Lower lobe of right lung (tissue), 2 donors: ENCODE data around the gene NAA16. TPM values are rescaled to one million over a fixed set of nuclear protein-coding genes. Genes with fewer than 3 reads are reported as not detected.

ENCODE experiments used
- ATAC-seq, 2 donors: fragments of 200-7000 bp; cut with Tn5 transposase; one replicate each; pipeline ENCODE4 v1.9.1; 2020 to 2022; ENCODE audit warnings: mild to moderate bottlenecking in 2 of 2, moderate library complexity in 2 of 2
- DNase-seq: peaks from one replicate; pipeline ENCODE4 v3.0.0-alpha.2; 2020
- H3K27ac ChIP-seq: fragments of 200-600 bp; one replicate; pipeline ENCODE4 v1.8.0; 2022
- H3K27me3 ChIP-seq: fragments of 200-600 bp; one replicate; pipeline ENCODE4 v1.8.0; 2022; ENCODE audit warnings: low read depth
- H3K36me3 ChIP-seq: fragments of 200-600 bp; one replicate; pipeline ENCODE4 v1.8.0; 2022; ENCODE audit warnings: mild to moderate bottlenecking
- H3K4me1 ChIP-seq: fragments of 200-600 bp; one replicate; pipeline ENCODE4 v1.8.0; 2022
- H3K4me3 ChIP-seq: fragments of 200-600 bp; one replicate; pipeline ENCODE4 v1.8.0; 2022; ENCODE audit warnings: mild to moderate bottlenecking
- H3K9me3 ChIP-seq: fragments of 200-600 bp; one replicate; pipeline ENCODE4 v1.8.0; 2022
- intact Hi-C: fragments of 100-400 bp; cut with DNase I; formaldehyde crosslinking; loops from one replicate; pipeline ENCODE4 v1.11.0; 2022
- total RNA-seq: library from RNA; stranded (reverse); fragmentation: NEBNext Ultra II Directional; extraction: Animal tissue kit (Norgen Biotek cat#: 25700); gene quantifications from one replicate; pipeline ENCODE4 v1.2.1, GENCODE V29; 2021
- TF ChIP-seq, protein P1 (sequence below): fragments of 200-600 bp; IDR thresholded peaks from one replicate; pipeline ENCODE4 v1.8.0; 2022; ENCODE audit warnings: antibody characterized with exemption, mild to moderate bottlenecking
- donor health status: DM: no; HTN: yes; CAD: no; lungs with severe emphysema.

NAA16 gene
- total RNA-seq, 1 donor from 2014 or later: 14.9 TPM

DNA sequence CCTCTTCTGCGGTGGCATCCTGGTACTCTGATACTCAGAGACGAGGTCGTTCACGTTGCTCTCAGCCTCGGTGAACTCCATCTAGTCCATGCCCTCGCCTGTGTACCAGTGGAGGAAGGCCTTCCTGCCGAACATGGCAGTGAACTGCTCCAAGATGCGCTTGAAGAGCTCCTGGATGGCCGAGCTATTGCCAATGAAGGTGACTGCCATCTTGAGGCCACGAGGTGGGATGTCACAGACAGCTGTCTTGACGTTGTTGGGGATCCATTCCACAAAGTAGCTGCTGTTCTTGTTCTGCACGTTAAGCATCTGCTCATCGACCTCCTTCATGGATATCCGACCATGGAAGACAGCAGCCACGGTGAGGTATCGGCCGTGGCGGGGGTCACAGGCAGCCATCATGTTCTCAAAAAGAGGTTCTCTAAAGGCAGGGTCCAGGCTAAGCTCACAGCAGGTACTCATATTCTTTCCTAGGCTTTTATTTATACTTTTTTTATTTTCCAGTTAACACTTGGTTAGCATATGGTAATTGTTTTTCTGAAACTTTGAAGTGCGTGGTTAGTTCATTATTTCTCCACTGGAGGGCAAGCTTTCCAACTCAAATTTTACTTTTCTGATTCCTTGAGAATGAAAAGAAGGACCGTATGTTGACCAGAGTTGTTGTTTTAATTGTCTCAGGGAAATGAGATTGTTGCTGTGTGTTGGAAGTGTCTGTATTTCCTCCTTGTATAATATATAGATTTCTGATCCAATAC is 73.9 kb downstream of the NAA16 start:
- Histone ChIP-seq H3K9me3 (no peaks in the 10 kb centered on the region), H3K36me3 (no peaks in the 10 kb centered on the region), H3K27me3 (no peaks in the 10 kb centered on the region), H3K4me3 (no peak overlapping the region), H3K4me1 (no peaks in the 10 kb centered on the region), H3K27ac (no peak overlapping the region)
- intact Hi-C loops: no loop called here
- TF ChIP-seq, protein P1, sequence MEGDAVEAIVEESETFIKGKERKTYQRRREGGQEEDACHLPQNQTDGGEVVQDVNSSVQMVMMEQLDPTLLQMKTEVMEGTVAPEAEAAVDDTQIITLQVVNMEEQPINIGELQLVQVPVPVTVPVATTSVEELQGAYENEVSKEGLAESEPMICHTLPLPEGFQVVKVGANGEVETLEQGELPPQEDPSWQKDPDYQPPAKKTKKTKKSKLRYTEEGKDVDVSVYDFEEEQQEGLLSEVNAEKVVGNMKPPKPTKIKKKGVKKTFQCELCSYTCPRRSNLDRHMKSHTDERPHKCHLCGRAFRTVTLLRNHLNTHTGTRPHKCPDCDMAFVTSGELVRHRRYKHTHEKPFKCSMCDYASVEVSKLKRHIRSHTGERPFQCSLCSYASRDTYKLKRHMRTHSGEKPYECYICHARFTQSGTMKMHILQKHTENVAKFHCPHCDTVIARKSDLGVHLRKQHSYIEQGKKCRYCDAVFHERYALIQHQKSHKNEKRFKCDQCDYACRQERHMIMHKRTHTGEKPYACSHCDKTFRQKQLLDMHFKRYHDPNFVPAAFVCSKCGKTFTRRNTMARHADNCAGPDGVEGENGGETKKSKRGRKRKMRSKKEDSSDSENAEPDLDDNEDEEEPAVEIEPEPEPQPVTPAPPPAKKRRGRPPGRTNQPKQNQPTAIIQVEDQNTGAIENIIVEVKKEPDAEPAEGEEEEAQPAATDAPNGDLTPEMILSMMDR: peak; percentile 38
- no peak for DNase-seq
- no peak for ATAC-seq

DNA sequence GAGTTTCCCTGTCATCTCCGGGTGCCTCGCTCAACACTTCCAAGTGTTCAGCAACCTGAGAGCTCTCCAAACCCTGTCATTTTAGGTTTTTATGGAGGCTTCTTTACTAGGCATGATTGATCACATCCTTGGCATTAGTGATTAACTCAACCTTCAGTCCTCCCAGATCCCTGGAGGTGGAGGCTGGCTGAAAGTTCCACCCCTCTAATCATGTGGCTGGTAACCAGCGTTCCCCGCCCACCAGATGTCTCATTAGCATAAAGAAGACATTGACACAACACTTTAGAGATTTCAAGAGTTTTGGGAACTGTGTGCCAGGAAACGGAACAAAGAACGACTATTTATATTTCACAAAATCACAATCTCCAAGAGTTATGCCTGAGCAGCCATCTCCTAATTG is 75.1 kb downstream of the NAA16 start:
- TF ChIP-seq, protein P1: no peak
- H3K27ac ChIP-seq: no peak overlapping the region
- no peaks in the 10 kb centered on the region for H3K4me1 ChIP-seq
- ATAC-seq: no peak
- no peaks in the 10 kb centered on the region for H3K27me3 ChIP-seq
- intact Hi-C loops: no loop called here
- no peak for DNase-seq
- no peak overlapping the region for H3K4me3 ChIP-seq
- no peaks in the 10 kb centered on the region for H3K36me3 ChIP-seq
- H3K9me3 ChIP-seq: no peaks in the 10 kb centered on the region

DNA sequence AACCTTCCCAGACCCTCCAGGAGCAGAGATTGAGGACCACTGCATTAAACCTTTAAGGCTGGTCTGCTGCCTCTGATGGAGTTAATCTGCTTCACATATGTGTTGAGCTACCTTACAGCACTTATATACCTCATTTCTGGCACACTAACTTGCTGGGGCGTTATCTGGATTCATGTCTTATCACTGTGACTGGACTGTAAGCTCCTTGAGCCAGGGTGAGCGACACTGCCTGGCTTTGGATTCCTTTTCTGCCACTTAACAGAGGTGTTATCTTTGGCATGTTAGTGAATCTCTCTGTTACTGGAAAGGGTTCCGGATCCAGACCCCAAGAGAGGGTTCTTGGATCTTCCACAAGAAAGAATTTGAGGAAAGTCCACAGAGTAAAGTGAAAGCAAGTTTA is 76.5 kb downstream of the NAA16 start:
- Histone ChIP-seq H3K4me3 (no peak overlapping the region), H3K36me3 (no peaks in the 10 kb centered on the region), H3K27ac (no peak overlapping the region), H3K4me1 (no peaks in the 10 kb centered on the region), H3K27me3 (no peaks in the 10 kb centered on the region), H3K9me3 (no peaks in the 10 kb centered on the region)
- ATAC-seq: no peak
- TF ChIP-seq, protein P1: no peak
- DNase-seq: no peak
- intact Hi-C loops: no loop called here

DNA sequence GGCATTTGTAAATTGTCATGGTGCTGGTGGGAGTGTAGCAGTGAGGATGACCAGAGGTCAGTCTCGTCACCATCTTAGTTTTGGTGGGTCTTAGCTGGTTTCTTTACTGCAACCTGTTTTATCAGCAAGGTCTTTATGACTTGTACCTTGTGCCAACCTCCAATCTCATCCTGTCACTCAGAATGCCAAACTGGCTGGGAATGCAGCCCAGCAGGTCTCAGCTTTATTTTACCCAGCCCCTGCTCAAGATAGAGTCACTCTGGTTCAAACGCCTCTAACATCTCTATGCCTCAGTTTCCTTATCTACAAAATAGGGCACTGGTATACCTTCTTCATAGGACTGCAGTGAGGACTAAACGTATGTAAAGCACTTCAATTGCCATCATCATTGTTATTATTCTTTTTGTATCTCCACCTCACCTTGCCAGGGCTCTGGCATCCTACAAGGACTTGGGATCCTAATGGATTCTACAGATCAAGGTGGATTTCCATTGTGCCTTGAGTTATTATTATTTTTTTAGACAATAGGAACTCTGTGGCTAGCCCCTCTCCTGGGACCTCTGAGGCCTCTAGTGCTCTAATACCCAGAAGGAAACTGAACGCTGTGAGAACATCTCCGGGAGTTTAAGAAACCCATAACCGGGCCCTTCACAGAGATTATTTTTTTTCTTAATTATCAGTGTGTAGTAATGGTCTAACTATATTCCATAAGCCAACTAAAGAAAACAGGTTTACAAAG is 77.2 kb downstream of the NAA16 start:
- DNase-seq (no peak), ATAC-seq (no peak)
- H3K27me3 ChIP-seq: no peaks in the 10 kb centered on the region
- H3K4me3 ChIP-seq: no peak overlapping the region
- no peaks in the 10 kb centered on the region for H3K9me3 ChIP-seq
- intact Hi-C loops: no loop called here
- no peaks in the 10 kb centered on the region for H3K4me1 ChIP-seq
- TF ChIP-seq, protein P1: no peak
- H3K27ac ChIP-seq: no peak overlapping the region
- no peaks in the 10 kb centered on the region for H3K36me3 ChIP-seq

DNA sequence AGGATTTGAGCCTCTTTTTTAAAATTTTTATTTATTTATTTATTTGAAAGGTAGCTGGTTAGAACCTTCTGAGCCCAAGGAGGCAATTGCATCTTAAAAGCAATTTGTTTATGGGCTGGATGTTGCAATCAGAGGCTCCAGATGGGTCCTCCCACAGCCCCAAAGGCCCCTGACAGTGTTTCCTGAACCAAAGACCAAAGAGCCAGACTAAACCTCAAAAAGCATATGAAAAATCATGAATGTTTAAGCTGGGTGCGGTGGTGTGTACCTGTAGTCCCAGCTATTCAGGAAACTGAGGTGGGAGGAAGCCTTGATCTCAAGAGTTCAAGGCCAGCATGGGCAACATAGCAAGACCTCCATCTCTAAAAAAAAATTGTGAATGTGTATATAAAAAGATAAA is 78.5 kb downstream of the NAA16 start:
- intact Hi-C loops: no loop called here
- no peak for ATAC-seq
- TF ChIP-seq, protein P1: no peak

More for the DNA sequence above, 78.5 kb downstream of the NAA16 start:
- Histone ChIP-seq H3K27me3 (no peaks in the 10 kb centered on the region), H3K9me3 (no peaks in the 10 kb centered on the region), H3K4me1 (no peaks in the 10 kb centered on the region), H3K4me3 (no peak overlapping the region), H3K36me3 (no peaks in the 10 kb centered on the region), H3K27ac (no peak overlapping the region)
- DNase-seq: no peak
